ENCODE measurements around the gene TTC28.
"Not testable (repeated sequence)": the region's sequence is repeated elsewhere in the genome, so short reads cannot be mapped to it uniquely, and the experiment has no call there.

The TTC28 gene

DNA sequence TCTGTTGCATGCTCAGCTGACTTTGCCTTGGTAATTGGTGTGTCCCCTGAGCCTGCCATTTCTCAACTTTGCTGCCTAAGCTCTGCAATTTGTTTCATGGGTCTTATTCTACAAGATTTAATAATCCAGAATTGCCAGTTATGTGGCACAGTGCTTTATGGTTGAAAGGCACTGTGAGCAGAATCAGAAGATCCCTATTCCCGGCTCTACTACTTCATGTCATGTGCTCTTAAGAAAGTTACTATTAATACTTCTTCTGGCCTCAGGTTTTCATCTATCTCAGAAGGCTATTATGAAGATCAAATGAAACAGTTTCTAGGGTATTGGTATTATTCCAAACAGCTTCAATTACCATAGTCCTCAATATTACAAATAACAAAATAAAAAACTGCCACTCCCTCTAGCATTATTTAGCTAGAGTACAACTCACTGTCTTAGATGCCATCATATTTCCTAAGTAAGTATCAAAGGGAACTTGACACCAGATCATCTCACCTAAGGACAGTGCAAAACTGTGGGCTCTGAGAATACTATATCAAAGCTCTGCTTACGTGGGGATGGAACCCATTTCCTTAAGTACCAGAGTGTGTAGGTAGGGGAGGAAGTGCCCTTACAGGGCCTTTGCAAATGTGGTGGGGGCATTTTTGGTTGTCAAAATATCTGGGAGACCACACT lies 560.5 kb downstream of the TTC28 start:
- in situ Hi-C loops (cut with MboI; ENCODE audit: low sequenced_read_pairs) = no loop called here

DNA sequence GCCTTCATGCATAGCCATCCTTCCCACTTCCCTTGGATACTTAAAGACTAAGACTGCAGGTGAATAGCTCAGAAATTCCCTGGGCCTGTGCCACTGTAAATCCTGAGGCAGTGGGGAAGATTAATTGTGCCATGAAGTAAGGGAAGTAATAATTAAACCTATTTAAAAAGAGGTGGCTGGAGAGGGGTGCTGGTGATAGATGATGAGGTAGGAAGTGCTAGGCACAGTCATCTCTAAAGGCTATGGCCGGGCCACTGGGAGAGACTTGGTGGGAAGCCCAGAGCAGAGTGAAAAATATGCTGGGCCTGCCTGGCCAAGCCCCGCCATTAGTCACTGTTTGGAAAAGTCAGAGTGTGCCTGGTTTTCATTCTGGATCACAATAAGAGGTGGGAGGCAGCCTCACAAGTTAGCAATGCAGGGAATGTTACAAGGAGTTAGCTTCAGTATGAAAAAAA lies 563.4 kb downstream of the TTC28 start:
- in situ Hi-C loops (cut with MboI; ENCODE audit: low sequenced_read_pairs) = no loop called here

DNA sequence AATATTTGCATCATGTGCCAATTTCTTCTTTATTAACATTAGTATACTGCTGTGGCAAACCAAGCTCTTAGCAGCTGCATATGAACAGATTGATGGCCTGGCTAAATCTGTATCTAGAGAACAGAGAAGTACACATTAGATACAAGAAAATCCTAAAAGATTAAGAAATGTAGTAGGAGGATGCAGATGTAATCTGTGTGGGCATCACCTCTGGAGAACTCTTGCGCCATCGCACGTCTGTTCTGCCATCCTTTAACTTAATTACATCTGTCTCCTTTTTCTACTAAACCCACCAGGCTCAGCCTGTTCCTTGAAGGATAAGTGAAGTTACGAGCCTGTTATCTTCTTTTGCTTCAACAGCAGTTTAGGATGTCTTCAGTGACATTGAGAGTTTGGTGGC lies 564.2 kb downstream of the TTC28 start:
- in situ Hi-C loops (cut with MboI; ENCODE audit: low sequenced_read_pairs) = no loop called here

DNA sequence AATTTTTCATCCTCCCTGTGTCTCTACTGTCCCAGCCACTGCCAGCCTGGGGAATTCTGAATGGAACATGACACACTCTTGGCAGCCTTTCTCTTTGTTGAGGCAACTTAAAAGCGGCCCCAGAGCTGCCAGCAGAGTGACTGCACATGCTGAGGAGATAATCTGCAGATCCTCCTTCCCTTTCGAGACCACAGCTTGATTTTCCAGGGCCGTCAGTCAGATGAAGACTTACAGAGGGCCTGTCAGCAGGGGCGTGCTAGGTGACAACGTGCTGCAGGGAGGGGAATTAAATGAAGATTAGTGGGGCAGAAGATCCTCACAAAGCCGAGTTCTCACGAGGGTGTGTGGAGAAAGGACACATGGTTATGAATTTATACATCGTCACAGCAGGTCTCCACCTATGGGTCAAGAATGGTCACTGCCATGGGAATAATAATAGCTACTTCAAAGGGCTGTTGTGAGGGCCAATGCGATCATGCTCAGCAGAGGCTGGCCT lies 567.0 kb downstream of the TTC28 start:
- in situ Hi-C loops (cut with MboI; ENCODE audit: low sequenced_read_pairs) = no loop called here

DNA sequence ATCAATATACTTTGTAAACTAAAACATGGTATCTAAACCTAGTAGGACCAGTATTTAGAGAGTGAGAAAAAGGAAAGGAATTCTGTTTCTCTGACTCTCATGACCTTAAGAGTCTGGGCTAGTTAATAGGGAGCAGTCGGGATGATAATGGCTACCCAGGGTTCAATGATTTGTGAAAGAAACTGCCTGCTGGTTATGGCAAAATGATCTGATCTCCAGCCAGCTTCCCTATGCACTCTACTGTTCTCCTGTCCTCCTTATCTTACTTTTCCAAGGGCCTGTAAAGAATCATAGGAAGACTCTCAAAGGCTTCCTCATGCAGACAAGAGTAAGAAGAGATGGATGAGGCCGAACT lies 567.5 kb downstream of the TTC28 start:
- in situ Hi-C loops (cut with MboI; ENCODE audit: low sequenced_read_pairs) = no loop called here

DNA sequence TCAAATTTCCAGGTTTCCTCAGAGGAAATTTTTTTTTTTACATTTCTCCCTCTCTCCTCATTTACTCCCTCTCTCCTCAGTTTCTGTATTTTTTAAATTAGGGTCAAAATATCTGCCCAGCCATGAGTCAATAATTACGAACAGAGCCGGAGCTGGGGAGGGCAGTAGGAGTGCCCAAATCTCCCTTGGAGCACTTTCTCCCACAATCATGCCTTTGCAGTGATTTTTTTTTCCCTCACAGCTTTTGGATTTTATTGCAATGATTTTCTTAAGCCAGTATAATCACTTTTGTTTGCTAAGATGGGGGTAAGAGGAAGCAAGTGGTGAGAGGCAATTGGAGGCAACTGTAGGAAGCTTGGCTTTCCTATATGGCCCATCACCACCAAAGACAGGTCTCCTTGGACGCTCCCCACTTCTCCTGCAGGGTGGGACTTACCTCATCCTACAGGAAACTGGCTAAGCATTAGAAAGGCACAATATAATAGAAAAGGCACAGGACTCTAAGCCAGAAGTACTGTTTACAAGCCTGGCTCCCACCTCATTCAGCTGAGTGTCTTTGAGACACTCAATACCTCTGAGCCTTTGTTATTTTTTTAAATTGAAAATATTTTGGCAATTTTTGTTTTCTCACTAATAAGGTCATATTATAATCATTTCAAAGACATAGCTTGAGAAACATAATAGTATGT lies 568.0 kb downstream of the TTC28 start:
- in situ Hi-C loops (cut with MboI; ENCODE audit: low sequenced_read_pairs) = no loop called here

DNA sequence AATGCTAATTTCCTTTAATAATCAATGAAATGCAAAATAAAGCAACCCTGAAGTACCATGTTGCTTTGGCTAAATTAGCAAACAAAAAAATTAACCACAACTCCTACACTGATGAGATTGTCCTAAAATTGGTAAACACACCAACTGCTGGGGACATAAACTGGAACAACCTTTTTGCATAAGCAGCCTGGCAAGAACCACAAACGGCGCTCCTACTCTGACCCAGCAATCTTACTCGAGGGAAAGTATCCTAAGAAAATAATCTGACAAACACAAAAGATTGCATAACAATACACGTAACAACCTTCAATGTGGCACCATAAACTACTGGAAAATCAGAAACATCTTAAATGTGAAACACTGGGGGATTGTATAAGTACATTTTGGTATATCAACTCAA lies 570.8 kb downstream of the TTC28 start:
- in situ Hi-C loops (cut with MboI; ENCODE audit: low sequenced_read_pairs) = no loop called here

DNA sequence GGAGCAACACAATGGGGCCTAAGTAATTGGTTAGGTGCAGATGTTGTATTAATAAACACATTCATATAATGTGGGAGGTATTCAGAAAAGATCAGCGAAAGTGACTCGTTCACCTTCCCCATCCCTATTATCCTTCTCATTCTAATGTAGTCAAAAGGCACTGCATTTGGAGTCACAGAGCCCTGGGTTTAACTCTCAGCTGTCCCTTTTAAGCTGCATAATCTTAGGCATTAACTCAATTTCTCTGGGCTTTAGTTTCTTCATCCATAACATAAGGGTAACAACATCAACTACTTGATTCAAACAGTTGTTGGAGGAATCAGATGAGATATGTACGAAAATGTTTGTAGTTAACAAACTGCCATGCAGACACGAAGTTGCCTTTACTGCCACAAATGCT lies 573.0 kb downstream of the TTC28 start:
- in situ Hi-C loops (cut with MboI; ENCODE audit: low sequenced_read_pairs) = no loop called here

DNA sequence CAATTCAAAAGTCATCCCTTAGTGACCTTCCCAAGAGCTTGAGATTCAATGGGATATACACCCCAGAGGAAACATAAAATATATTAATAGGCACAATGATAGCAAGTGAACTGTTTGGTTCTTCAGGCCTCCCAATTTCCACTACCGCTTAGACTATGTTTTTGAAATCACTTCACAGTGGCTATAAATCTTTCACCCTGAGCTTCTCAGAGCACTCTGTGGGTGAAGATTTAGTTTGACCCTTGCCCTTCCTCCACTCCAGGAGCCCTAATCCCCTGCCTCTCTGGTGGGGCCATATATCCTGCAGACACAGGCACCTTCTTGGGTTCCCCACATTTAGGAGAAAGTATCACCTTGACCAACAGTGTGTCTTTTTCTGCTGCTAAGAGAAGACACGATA lies 573.7 kb downstream of the TTC28 start:
- in situ Hi-C loops (cut with MboI; ENCODE audit: low sequenced_read_pairs) = no loop called here

DNA sequence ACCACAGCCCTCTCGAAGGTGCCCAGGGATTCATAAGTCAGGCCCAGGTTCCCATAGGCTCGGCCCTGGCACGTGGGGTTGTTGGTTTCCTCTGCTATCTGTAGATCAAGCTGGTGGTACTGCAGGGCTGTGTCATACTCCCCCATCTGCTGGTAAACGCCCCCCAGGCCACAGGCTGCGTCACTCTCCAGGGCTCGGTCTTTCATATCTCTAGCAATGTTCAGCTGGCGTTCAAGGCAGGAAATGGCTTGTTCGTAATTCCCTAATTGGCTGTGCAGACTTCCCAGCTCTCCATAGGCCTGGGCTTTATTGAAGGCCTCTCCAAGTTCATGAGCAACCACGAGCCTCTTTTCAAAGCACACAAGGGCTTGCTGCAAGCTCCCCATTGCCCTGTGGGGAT lies 574.2 kb downstream of the TTC28 start:
- in situ Hi-C loops (cut with MboI; ENCODE audit: low sequenced_read_pairs) = no loop called here

DNA sequence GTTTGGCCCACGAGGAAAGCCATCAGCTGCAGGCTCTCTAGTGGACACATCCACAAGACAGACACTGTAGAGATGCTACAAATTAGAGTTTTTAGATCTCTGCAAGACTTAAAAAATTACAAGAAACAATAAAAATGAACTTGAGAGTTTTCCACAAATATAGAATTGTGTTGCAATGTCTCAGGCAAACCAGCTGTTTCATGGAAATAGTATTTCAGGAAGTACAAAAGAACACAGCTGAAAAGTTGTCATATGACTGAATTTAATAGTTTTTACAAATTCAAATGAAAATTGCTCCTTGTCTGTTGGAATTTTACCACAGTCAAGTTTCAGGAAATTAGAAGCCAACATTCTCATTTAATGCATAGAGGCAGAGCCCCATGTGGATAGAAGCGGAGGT lies 576.0 kb downstream of the TTC28 start:
- in situ Hi-C loops (cut with MboI; ENCODE audit: low sequenced_read_pairs) = no loop called here

DNA sequence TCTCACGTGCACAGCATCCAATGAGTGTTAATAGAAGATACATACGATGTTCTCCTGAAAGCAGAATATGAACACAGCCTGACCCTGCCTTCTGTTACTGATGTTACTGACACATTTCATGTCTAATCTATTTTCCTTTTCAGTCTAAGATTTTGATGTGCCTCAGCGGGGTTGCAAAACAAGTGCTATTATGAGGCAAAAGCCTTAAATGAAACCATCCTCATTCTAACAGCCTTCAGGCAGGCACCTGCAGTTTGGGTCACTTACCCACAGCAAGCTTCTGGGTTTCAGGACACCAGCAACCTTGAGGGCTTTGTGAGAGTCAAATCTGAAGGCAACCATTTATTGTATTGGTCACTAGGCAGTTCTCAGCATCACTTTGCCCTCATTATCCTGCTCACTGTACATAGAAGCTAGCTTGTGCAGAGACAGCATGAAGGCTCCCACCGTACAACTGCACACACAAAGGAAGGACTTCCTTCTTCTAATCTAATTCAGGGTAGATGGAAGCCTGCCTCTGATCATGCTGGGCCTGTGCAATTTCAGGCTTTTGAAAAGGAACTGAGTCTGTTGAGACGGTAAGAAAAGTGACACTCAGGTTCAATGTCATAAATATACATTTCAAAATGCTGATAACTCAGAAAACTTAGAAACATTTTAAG lies 577.4 kb downstream of the TTC28 start:
- in situ Hi-C loops (cut with MboI; ENCODE audit: low sequenced_read_pairs) = no loop called here

DNA sequence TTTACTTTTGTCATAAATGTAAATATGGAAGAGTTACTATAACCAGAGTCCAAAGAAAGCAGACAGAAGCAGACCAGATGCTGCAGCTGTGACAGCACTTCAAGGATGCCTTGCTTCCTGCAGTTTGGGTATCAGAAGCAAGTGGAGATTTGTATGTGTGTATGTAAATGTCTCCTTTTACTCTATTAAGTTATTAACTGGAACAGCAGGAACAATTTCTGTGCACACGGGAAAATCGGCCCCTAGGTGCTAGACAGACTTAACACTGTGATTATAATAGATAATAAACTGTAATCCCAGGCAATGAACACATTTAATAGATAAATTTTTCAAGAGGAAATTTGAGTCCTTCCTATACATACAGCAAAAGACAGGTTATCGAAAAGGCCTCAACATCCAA lies 582.0 kb downstream of the TTC28 start:
- in situ Hi-C loops (cut with MboI; ENCODE audit: low sequenced_read_pairs) = no loop called here

DNA sequence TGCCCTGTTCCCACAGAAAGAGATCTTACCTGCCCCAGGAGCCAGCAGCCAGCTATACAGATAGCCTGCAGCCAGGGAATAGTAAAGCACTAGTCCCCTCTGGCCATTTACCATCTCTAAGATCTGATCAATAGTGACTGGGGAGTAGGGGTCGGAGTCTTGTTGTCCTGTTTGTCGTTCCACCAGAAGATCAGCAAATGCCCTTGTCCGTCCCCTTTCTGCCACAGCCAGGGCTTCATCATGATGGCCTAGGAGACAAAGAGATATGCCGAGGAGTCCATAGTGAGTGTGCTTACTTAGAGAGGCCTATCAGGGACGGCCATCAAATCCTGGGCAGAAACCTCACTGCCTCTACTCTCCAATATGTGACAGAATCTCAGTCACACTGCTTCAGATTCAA lies 583.5 kb downstream of the TTC28 start:
- in situ Hi-C loops (cut with MboI; ENCODE audit: low sequenced_read_pairs) = no loop called here

DNA sequence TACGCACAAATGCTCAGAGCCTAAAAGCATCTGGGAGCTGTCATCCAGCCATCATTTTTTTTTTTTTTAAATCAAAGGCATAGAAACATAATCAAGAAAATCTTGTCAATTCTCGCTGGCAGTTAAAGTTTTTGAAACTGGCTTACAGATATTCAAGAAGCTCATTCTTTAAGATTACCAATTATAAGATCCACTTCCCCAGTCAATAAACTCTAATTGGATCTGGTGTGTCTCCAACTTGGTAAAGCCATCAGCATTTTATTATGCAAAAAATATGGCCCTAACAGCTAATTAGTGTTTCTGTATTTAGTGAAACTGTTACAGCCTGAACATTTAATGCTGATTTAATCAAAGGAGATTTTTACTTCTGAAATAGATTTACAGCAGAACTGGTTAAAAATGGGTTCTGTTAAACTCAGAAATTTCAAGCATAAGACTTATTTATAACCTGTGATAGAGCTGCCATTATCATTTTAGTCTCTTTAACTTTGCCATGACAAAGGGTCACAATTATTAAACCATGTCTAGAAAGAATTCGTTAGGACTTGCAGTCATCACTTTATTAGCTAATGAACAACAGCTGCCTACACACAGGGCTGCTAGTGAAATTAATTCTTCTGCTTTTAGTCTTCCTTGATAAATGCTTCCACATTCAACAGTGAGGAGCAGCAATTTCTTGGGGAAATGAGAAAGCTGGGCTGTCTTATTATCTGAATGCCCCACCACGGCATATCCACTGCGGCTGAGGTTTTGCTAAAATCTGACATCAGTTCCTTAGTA lies 584.1 kb downstream of the TTC28 start:
- in situ Hi-C loops (cut with MboI; ENCODE audit: low sequenced_read_pairs) = no loop called here

DNA sequence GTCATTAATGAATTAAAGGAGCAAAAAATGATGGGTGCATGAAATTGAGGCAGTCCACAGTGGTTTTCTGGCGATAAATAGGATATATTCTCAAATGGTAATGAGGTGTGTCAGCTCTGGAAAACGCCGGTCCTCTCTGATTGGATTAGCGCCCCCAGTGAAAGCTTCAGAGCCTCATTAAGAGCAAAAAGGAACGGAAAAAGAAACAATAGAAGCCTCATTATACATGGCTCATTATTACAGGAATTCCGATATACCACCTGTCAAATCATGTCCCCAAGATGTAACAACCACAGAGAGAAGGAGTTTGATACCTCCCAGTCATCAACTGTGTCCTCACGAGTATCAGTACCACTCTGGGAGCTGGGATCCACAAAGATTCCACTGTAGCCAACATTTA lies 584.9 kb downstream of the TTC28 start:
- in situ Hi-C loops (cut with MboI; ENCODE audit: low sequenced_read_pairs) = no loop called here

DNA sequence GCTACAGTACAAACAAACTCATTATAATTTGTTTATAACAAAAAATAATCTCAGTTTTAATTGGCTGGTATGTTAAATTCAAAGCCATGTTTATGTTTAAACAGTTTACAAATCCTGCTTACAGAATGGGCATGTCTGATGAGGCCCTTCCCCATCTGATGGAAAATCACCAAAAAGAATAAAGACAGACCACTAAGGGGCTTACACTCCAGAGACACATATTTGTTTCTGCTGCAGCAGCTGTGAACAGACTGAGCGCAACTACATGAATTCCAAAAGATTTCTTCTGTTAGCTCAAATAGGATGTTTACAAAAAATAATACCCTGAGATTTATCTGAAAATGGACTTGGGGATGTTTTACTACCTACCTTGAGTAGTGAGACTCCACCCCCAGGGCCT lies 585.9 kb downstream of the TTC28 start:
- in situ Hi-C loops (cut with MboI; ENCODE audit: low sequenced_read_pairs) = no loop called here

DNA sequence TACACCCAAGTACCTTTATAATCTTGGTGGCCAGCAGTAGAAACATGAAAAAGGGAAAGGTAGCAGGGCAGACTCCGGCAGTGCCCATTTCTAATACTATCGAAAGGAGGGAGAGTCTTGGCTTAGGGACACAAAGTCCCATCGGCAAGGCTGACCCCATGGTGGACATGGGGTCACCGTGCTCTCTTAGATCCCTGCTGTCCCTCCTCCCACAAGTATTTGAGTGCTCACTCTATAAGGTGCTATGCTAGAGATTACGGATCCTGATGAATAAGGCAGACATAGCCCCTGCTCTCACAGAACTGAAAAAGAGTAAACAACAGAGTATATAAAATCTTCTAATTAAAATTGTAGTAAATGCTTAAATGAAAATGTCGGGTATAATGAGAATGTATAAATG lies 588.2 kb downstream of the TTC28 start:
- in situ Hi-C loops (cut with MboI; ENCODE audit: low sequenced_read_pairs) = no loop called here

DNA sequence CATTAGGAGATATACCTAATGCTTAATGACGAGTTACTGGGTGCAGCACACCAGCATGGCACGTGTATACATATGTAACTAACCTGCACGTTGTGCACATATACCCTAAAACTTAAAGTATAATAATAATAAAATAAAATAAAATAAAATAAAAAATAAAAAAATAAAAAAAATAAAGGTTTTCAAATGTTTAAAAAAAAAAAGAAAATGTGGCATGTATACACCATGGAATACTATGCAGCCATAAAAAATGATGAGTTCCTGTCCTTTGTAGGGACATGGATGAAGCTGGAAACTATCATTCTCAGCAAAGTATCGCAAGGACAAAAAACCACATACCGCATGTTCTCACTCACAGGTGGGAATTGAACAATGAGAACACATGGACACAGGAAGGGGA lies 590.1 kb downstream of the TTC28 start:
- in situ Hi-C loops (cut with MboI; ENCODE audit: low sequenced_read_pairs) = not testable (repeated sequence)

DNA sequence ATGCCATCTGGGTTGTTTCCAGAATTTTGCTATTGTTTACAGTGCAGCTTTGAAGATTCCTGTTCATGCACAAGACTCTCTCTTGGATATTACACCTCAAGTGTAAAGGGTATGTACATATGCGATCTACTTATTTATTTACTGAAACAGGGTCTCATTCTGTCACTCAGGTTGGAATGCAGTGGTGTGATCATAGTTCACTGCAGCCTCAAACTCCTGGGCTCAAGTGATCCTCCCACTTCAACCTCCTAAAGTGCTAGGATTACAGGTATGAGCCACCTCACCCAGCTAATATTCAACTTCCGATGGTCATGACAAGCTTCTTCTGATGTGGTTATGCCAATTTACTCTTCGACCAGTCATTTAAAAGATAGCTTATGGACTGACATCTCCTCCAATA lies 602.5 kb downstream of the TTC28 start:
- in situ Hi-C loops (cut with MboI; ENCODE audit: low sequenced_read_pairs) = no loop called here

DNA sequence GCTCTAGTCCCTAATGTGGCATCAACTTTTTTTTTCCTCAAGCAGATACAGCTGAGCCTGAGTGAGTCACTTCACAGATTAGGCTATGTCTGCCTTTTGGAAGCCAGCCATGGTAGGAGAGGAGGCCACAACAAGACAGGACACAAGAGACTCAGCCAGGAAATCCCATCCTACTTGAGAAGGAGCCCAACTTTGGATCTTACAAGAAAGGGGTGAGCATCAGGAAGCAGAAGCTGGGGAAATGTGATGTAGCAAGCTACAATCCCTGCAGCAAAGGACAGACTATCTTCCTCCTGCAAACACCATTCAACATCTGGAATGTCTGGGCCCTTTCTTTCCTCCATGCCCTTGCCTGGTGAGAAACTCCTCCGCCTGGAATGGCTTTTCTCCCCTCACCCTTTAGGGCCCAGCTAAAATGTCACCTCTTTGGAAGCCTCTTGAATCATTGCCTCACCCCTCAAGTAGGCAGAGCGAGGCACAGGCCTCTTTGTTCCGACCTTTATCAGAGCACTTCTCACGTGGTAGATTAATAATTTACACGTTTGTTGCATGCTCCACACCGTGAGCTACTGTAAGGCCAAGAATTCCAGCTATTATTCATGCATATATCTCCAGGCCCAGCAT lies 604.2 kb downstream of the TTC28 start:
- in situ Hi-C loops (cut with MboI; ENCODE audit: low sequenced_read_pairs) = no loop called here
